Muscle of arm (tissue), 12 donors: ENCODE results near the gene MAPK8IP3. TPM values are rescaled to one million over a fixed set of nuclear protein-coding genes. Genes with fewer than 3 reads are reported as not detected.

Experiments used
- DNase-seq: peaks from one replicate; pipeline ENCODE4 v3.0.0-alpha.2; 2013
- polyA plus RNA-seq, 12 donors: library from polyadenylated mRNA; unstranded; fragments of 120-200 nt; gene quantifications; one replicate each; pipeline ENCODE4 v1.2.1, GENCODE V29; 2013; ENCODE audit not compliant: insufficient read length in 12 of 12

MAPK8IP3 gene
- polyA plus RNA-seq, 12 donors, result 27.6 to 108 (median 42.7) TPM; not detected in 1

DNA sequence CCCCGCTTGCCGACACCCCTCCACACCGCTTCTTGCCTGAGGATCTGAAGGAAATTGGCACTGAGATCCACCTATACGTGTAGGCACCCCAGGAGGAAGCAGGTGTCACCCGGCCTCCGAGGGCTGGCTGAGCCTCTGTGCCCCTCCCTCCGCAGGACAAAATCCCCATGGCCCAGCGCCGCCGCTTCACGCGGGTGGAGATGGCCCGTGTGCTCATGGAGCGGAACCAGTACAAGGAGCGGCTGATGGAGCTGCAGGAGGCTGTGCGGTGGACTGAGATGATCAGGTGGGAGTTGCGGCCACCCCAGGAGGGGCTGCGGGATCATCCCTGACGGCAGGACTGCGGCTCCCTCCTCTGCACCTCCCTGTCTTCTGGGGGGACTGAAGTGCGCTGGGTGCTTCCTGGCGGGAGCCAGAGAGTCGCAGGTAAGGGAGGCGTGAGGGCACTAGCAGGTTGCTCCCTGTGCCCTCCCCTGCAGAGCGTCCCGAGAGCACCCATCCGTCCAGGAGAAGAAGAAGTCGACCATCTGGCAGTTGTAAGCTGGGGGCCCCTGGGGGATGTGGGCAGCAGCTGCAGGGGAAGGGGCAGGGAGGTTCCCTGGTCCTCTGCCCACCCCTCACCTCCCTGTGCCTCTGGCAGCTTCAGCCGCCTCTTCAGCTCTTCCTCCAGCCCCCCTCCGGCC, 56.3 kb downstream of the MAPK8IP3 start:
- DNase-seq, result no peak

DNA sequence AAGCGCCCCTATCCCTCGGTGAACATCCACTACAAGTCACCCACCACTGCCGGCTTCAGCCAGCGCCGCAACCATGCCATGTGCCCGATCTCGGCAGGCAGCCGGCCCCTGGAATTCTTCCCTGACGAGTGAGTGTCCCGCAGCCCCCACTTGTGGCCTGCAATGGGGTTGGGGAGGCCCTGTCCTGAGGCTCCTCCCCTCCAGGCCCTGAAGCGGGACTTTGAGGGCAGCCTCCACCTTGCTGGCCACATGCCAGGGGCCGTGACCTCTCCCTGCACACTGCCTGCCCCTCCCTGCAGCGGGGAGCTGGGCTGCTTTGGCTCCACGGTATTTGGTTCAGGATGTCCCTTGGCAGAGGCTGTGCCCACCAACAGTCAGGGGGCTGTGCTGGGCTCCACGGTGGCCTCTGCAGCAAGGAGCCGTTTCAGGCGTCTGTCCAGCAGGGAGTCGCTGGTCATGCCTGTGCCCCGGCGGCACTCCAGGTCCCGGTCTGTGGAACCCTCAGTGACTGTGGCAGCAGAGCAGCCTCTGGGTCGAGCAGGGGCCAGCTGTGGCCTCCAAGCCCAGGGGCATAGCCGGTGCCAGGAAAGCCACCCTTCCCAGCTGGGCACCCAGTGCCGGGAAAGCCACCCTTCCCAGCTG, 57.0 kb downstream of the MAPK8IP3 start:
- no peak for DNase-seq

GRCh38 chr16:1763521-1764511, 57.8 kb downstream of the MAPK8IP3 start:
- no peak for DNase-seq

DNA sequence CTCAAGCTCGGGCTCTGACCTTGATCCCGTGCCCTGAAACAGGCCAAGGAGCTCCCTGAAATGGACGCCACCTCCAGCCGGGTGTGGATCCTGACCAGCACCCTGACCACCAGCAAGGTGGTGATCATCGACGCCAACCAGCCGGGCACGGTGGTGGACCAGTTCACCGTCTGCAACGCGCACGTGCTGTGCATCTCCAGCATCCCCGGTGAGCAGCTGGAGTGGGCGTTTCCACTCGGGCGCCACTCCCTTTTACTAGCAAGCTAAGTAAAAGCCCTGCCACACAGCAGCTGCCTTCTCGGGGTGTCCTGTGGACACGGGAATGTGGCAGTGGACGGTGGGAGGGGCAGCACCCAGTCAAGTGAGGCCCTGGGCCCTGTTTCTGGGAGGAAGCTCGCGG, 59.0 kb downstream of the MAPK8IP3 start:
- no peak for DNase-seq

DNA sequence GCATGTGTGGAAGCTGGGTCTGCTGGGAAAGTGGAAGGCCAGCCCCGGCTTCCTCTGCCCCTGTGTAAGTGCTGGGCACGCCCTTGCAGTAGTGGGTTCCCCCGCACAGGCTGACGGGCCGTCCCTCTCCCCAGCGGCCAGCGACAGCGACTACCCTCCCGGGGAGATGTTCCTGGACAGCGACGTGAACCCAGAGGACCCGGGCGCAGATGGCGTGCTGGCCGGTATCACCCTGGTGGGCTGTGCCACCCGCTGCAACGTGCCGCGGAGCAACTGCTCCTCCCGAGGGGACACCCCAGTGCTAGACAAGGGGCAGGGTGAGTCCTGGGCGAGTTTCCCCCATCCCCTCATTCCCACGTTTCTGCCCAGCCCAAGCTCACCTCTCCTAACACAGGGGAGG, 59.8 kb downstream of the MAPK8IP3 start:
- no peak for DNase-seq

DNA sequence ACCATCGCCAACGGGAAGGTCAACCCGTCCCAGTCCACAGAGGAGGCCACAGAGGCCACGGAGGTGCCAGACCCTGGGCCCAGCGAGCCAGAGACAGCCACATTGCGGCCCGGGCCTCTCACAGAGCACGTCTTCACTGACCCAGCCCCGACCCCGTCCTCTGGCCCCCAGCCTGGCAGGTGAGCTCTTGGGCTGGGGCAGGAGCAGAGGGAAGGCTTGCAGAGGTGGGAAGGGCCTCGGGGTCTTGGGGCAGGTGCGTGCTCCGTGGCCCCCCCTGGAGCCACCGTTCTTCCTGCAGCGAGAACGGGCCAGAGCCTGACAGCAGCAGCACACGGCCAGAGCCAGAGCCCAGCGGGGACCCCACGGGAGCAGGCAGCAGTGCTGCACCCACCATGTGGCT, 60.2 kb downstream of the MAPK8IP3 start:
- no peak for DNase-seq

DNA sequence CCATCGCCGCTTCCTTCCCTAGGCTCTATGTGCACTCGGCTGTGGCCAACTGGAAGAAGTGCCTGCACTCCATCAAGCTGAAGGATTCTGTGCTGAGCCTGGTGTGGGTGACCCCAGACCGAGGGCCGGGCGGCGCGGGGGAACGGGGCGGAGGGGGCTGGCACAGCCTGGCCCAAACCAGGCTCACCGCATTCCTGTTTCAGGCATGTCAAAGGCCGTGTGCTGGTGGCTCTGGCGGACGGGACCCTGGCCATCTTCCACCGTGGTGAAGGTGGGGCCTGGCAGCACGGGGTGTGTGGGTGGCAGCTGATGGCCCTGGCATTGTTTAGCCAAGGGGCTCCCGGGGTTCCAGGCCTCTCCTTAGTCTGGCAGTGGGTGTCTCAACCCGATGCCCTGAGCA, 60.7 kb downstream of the MAPK8IP3 start:
- no peak for DNase-seq

DNA sequence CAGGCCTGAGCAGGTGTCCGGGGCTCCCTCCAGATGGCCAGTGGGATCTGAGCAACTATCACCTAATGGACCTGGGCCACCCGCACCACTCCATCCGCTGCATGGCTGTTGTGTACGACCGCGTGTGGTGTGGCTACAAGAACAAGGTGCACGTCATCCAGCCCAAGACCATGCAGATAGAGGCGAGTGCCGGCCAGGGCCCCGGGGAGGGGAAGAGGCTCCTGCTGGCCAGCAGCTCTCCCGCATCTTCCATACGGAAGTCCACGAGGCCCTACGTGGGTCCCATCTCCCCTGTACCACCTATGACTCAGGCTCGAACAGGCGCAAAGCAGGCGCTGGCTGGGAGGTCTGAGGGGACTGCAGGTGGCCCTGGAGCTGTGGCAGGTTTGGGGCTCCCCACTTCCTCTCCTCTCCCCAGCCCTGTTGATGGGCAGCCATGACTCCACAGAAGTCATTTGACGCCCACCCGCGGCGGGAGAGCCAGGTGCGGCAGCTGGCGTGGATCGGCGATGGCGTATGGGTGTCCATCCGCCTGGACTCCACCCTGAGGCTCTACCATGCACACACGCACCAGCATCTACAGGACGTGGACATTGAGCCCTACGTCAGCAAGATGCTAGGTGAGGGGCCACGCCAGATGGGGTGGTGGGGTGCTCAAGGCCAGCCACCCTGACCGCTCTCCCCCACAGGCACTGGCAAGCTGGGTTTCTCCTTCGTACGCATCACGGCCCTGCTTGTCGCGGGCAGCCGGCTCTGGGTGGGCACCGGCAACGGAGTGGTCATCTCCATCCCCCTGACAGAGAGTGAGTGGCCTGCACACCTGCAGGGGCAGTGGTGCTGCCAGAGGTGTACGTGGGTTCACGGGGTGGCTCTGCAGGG, 61.4 kb downstream of the MAPK8IP3 start:
- no peak for DNase-seq

GRCh38 chr16:1768061-1768766, 62.2 kb downstream of the MAPK8IP3 start:
- DNase-seq, result no peak

- DNase-seq, result no peak
These were observed 62.9 kb downstream of the MAPK8IP3 start for GRCh38 chr16:1768767-1769401.

DNA sequence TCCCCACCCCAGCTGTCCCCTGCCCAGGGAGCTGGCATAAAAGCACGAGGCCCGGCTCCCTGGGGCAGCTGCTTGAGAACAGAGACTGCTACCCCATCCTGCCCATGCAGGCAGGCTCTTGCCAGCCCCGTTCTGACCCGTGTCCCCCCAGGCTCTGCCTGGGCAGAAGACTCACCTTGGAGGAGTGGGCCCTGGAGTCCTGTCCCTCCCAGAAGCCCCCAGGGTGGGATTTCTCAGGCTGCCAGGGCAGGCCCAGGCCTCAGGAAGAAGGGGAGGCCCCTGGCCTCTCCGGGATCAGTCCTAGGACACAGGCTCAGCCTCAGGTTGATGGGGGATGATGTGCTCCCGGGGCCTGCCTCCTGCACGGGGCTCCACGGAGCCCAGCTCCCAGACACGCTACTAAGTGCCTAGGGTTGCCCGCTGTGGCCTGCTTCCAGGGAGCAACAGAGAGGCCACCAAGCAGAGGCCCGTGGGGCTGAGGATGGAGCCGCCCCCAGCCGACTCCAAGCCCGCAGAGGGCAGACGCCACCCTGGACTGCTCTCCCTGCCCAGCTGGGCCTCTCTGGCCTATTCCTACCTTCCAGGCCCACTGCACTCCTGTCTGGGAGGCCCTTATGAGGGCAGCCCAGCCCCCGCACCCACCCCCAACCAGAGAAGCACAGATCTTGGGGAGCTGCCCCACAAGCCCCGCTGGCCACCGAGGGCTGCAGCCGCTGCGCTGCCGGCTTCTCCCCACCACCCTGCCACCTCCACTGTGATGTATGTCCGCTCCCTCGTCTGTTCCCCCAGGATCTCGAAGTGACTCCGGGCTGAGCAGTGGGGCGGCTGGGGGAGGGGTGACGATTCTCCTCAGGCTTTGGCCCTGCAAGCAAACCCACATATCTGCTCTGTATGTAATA, 63.7 kb downstream of the MAPK8IP3 start:
- no peak for DNase-seq

DNA sequence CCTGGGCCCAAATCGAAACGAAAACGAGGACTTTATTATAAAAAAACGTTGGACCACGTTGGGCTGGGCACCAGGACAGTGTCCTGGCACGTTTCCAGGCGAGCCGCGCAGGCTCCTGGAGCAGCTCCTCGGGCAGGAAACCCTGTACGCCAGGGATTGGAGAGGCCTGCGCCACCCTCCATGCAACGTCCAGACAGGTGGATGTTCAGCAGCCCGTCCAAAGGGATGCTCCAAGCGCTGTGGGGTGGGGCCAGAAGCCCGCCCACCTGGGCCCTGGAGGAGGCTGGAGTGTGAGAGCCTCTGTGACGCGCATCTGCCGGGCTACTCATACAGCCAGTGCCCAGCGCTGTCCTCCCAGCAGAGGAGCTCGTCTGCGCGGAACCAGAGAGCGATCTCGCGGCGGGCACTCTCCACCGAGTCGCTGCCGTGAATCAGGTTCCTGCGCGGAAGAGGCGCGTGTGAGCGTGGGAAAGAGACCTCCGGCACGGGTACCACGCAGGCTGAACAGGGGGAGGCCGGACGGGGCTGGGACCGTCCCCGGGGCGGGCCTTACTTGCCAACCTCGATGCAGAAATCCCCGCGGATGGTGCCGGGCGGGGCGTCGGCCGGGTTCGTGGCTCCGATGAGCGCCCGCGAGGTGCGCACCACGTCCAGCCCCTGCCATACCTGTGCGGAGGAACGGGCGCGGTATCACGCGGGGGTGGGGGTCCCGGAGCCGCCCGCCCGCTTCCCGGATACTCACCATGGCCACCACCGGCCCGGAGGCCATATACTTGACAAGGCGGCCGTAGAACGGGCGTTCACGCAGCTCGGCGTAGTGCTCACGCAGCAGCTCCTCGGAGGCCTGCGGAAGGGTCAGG, 64.6 kb downstream of the MAPK8IP3 start:
- no peak for DNase-seq

DNA sequence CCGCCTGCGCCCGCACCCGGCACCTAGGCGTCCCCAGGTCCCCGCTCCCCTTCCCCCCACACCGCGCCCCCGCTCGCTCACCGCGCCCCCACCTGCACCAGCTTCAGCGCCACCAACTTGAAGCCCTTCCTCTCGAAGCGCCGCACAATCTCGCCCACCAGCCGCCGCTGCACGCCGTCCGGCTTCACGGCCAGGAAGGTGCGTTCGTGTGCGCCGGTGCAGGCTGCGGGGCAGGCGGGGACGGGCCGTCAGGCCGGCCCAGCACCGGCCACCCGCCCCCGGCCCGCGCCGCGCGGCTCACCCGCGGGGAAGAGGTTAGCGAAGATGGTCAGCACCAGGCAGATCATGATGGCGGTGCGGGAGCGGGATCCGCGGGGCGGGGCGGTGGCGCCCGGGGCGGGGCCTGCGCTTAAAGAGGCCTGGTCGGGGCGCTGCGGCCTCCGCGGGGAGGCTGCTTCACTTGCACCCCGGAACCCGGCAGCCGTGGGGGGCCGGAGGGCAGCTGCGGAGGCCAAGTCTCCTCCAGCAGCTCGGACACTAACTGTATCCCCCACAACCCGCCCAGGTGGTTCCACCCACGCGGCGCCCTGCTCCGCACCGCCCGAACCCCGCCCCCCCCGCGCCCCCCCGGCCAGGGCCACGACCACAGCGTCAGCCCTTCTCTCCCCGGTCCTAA, 65.3 kb downstream of the MAPK8IP3 start, which contains the start of gene NME3:
TSS of gene NME3 (minus strand) at position 356 of the 676 bp plus-strand sequence. CDS start at position 347, 9 bp downstream.
- peak; percentile 74 for DNase-seq

DNA sequence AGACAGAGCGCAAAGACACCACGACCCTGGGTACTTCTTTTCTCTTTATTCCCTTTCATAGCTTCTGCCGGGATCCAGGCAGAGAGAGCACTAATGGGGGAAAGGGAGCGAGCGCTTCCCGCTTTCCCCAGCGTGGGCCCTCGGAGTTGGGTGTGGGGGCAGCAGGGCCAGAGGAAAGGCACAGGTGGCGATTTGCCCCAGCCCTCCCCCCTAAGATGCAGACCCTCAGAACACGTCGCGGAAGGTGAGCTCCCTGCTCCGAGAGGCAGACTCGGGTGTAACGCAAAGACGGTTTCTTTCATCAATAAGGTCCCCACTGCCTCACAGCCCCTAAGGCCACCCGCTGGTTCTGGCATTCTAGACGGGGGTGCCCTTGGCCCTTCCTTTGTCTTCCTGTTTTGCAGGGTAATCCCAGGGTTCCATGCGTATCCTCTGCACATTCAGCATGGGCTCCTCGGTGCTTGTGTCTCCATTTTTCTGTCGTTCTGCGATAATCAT, 65.9 kb downstream of the MAPK8IP3 start:
- no peak for DNase-seq

DNA sequence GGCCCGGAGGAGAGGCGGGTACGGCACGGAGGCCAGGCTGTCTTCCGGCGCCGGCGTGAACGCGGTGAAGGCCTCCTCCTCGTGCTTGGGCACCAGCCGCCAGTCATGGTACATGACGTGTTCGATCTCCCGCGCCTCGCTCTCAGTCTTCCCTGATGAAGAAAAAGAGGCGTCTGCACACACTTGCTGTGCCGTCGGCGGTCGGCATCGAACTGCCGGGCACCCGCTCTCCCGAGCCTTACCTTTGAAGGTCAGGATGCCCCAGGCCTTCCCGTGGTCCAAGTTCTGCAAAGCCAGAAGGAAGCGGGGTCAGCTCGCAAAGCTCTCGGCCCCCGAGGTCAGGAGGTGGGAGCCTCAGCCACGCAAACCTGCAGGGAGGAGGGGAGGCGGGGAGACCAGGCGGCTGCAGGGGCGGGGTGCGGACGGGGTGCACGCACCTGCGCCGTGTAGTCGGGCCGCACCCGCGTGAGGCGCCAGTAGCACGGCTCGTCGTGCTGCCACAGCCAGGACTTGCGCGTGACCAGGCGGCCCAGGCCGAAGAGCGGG, 66.4 kb downstream of the MAPK8IP3 start, which contains the start of gene EME2:
TSS of gene EME2 (plus strand) at position 449 of the 546 bp plus-strand sequence. CDS start 418 bp downstream, outside the sequence.
- no peak for DNase-seq

DNA sequence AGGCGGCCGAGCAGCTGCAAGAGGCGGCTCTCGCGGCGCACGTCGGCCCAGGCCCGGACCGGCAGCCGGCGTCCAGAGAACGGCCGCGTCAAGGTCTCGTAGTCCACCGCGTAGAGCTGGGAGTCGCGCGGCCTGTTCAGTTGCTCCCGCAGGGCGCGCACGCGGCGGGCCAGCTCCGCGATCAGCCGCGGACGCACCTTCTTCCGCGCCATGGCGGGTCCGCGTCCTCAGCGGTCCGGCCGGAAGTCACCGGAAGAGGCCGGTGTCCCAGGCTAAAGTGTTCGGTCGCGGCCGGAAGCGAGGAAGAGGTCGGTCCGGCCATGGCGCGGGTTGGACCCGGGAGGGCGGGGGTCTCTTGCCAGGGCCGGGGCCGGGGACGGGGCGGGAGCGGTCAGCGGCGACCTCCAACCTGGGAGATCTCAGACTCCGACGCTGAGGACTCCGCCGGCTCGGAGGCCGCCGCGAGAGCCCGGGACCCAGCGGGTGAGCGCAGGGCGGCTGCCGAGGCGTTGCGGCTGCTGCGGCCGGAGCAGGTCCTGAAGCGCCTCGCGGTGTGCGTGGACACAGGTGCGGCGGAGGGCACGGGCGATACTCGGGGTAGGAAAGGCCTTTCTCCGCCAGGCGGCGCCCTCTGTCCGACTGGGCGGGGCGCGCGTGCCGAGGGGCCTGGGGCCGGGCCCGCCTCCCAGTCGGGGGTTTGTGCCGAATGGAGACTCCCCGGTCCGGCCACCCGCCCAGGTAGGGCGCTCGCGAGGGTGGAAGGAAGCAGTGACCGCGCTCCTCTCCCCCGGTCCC, 67.1 kb downstream of the MAPK8IP3 start, which contains the start of gene MRPS34:
TSS of gene MRPS34 (minus strand) at position 227 of the 795 bp plus-strand sequence. CDS start at position 212, 15 bp downstream.
- peak; percentile 87 for DNase-seq
